ENCODE results near the gene SFXN4.

DNA sequence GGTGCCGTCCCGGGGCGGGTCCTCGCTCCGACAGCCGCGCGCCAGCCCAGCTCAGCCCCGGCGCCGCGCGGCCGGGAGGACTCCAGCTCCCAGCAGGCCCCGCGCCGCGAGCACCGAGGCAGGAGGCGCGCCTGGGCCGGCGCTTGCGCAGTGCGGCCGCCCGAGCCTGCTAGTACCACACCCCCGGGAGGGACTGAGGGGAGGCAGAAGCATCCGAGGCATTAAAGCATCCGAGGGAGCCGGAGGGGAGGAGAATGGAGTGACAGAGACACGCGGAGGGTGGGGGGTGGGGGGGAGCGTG lies 41.8 kb upstream of the SFXN4 start, which contains the start of gene GRK5:
- no peak for TF ChIP-seq REST (IDR thresholded peaks at IDR 0.05; ENCODE audit: insufficient read depth in 1 of 2, low read depth in 2 of 2, low read length in 1 of 2)
- TF ChIP-seq, protein P1, sequence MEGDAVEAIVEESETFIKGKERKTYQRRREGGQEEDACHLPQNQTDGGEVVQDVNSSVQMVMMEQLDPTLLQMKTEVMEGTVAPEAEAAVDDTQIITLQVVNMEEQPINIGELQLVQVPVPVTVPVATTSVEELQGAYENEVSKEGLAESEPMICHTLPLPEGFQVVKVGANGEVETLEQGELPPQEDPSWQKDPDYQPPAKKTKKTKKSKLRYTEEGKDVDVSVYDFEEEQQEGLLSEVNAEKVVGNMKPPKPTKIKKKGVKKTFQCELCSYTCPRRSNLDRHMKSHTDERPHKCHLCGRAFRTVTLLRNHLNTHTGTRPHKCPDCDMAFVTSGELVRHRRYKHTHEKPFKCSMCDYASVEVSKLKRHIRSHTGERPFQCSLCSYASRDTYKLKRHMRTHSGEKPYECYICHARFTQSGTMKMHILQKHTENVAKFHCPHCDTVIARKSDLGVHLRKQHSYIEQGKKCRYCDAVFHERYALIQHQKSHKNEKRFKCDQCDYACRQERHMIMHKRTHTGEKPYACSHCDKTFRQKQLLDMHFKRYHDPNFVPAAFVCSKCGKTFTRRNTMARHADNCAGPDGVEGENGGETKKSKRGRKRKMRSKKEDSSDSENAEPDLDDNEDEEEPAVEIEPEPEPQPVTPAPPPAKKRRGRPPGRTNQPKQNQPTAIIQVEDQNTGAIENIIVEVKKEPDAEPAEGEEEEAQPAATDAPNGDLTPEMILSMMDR (IDR thresholded peaks at IDR 0.05) = no peak
- TF ChIP-seq POLR2AphosphoS5 (IDR thresholded peaks at IDR 0.05; ENCODE audit: low read depth, low read length) = no peak
- TF ChIP-seq SIN3A (IDR thresholded peaks at IDR 0.05; ENCODE audit: borderline replicate concordance, insufficient read depth, low read depth, low read length) = no peak; the same call in 1 of the 2 replicates
- no peak for TF ChIP-seq TCF7L2 (IDR thresholded peaks at IDR 0.05; ENCODE audit: low read depth, low read length)

Data from Panc1 (cell line).